ENCODE results near the gene TRIM65.

DNA sequence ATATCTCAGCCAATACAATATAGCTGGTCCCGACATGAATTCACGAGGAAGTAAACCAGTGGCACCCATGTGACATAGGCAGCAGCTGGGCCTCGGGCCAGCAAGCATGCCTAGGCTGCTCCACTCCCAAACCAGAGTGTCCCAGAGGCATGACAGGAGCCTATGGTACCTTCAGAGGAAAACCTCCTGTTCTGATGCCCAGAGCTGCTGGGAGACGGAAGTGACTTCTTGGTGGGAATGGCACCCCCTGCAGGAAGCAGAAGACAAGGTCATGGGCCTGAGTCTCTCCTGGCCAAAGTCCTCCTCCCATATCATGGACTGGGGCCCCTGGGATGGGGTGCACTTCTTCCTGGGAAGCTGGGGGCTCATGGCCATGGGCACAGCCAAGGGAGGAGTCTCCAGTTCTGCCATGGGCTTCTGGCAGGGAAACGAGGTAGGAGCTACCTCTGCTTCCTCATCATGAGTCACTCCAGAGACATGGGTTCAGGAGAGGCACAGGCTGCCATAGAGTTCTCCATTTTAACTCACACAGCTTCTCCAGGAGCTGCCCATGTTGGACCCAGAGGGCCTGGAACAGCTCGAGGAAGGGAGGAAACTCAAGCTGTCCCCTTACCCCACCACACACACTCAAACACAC, 30.7 kb upstream of the TRIM65 start:
- TF ChIP-seq, protein P1, sequence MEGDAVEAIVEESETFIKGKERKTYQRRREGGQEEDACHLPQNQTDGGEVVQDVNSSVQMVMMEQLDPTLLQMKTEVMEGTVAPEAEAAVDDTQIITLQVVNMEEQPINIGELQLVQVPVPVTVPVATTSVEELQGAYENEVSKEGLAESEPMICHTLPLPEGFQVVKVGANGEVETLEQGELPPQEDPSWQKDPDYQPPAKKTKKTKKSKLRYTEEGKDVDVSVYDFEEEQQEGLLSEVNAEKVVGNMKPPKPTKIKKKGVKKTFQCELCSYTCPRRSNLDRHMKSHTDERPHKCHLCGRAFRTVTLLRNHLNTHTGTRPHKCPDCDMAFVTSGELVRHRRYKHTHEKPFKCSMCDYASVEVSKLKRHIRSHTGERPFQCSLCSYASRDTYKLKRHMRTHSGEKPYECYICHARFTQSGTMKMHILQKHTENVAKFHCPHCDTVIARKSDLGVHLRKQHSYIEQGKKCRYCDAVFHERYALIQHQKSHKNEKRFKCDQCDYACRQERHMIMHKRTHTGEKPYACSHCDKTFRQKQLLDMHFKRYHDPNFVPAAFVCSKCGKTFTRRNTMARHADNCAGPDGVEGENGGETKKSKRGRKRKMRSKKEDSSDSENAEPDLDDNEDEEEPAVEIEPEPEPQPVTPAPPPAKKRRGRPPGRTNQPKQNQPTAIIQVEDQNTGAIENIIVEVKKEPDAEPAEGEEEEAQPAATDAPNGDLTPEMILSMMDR (IDR thresholded peaks at IDR 0.05; ENCODE audit: poor library complexity, severe bottlenecking) = no peak
- TF ChIP-seq EZH2 (IDR thresholded peaks at IDR 0.05; ENCODE audit: borderline replicate concordance, insufficient read depth, low read length, poor library complexity, severe bottlenecking) (no peak), POLR2AphosphoS5 (IDR thresholded peaks at IDR 0.05) (no peak), MXI1 (conservative IDR thresholded peaks at IDR 0.05; ENCODE audit: poor library complexity, severe bottlenecking) (no peak), EP300 (conservative IDR thresholded peaks at IDR 0.05; ENCODE audit: poor library complexity, severe bottlenecking) (no peak), RAD21 (conservative IDR thresholded peaks at IDR 0.05) (no peak)
- TF ChIP-seq, protein P2, sequence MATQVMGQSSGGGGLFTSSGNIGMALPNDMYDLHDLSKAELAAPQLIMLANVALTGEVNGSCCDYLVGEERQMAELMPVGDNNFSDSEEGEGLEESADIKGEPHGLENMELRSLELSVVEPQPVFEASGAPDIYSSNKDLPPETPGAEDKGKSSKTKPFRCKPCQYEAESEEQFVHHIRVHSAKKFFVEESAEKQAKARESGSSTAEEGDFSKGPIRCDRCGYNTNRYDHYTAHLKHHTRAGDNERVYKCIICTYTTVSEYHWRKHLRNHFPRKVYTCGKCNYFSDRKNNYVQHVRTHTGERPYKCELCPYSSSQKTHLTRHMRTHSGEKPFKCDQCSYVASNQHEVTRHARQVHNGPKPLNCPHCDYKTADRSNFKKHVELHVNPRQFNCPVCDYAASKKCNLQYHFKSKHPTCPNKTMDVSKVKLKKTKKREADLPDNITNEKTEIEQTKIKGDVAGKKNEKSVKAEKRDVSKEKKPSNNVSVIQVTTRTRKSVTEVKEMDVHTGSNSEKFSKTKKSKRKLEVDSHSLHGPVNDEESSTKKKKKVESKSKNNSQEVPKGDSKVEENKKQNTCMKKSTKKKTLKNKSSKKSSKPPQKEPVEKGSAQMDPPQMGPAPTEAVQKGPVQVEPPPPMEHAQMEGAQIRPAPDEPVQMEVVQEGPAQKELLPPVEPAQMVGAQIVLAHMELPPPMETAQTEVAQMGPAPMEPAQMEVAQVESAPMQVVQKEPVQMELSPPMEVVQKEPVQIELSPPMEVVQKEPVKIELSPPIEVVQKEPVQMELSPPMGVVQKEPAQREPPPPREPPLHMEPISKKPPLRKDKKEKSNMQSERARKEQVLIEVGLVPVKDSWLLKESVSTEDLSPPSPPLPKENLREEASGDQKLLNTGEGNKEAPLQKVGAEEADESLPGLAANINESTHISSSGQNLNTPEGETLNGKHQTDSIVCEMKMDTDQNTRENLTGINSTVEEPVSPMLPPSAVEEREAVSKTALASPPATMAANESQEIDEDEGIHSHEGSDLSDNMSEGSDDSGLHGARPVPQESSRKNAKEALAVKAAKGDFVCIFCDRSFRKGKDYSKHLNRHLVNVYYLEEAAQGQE (IDR thresholded peaks at IDR 0.05; ENCODE audit: borderline replicate concordance) = no peak

All from neural cell (in vitro differentiated cells).